IMR-90 (cell line): ENCODE results near the gene RCHY1. TPM values are rescaled to one million over a fixed set of nuclear protein-coding genes. Genes with fewer than 3 reads are reported as not detected.

ENCODE experiments used
- ATAC-seq: fragments of 200-7000 bp; cut with Tn5 transposase; 2 replicates; pipeline ENCODE4 v1.9.1; 2020; ENCODE audit warnings: low read depth, mild to moderate bottlenecking, moderate library complexity
- BruUV-seq: library from RNA; stranded (reverse); fragments of 400-500 nt; replicated peaks from 2 replicates; lab custom pipeline; 2021; lab: Mats Ljungman, UMichigan
- CTCF ChIA-PET: fragments of 300-600 bp; formaldehyde crosslinking; extraction: SDS; loops from one replicate; lab custom pipeline; 2021; ENCODE audit warnings: antibody characterized with exemption; lab: Yijun Ruan, JAX
- POLR2A ChIA-PET: fragments of 300-600 bp; sonication (Branson Sonifier 250); formaldehyde crosslinking; loops from one replicate; lab custom pipeline; 2022; ENCODE audit warnings: antibody characterized with exemption; ENCODE audit not compliant: unreplicated experiment; lab: Charles Lee
- DNase-seq: peaks from one replicate; pipeline ENCODE4 v3.0.0; 2013
- H2AFZ ChIP-seq: replicated peaks from 2 replicates; pipeline ENCODE3; 2013; ENCODE audit warnings: low read length, mild to moderate bottlenecking; ENCODE audit not compliant: poor library complexity
- H2AK5ac ChIP-seq: 2 replicates; pipeline ENCODE4 v1.6.1; 2013; ENCODE audit warnings: low read depth, low read length, inconsistent platforms
- H2AK9ac ChIP-seq: replicated peaks from 2 replicates; pipeline ENCODE3; 2013; ENCODE audit warnings: mild to moderate bottlenecking, low read depth, low read length, moderate library complexity; ENCODE audit not compliant: poor library complexity
- H2BK120ac ChIP-seq: 2 replicates; pipeline ENCODE4 v1.6.1; 2013; ENCODE audit warnings: low read depth, low read length, inconsistent platforms
- H2BK15ac ChIP-seq: 3 replicates; pipeline ENCODE4 v1.6.1; 2013; ENCODE audit warnings: low read depth, low read length, inconsistent platforms
- H2BK20ac ChIP-seq: 2 replicates; pipeline ENCODE4 v1.6.1; 2013; ENCODE audit warnings: low read depth, mild to moderate bottlenecking, inconsistent platforms, low read length, moderate library complexity
- H2BK5ac ChIP-seq: 2 replicates; pipeline ENCODE4 v1.6.1; 2013; ENCODE audit warnings: mild to moderate bottlenecking, low read depth, low read length, inconsistent platforms; ENCODE audit not compliant: poor library complexity, severe bottlenecking
- H3K14ac ChIP-seq: replicated peaks from 2 replicates; pipeline ENCODE4 v1.6.1; 2013; ENCODE audit warnings: low read depth, low read length, inconsistent platforms
- H3K18ac ChIP-seq: 2 replicates; pipeline ENCODE4 v1.6.1; 2013; ENCODE audit warnings: low read depth, low read length, control low read depth
- H3K23ac ChIP-seq: 2 replicates; pipeline ENCODE4 v1.6.1; 2013; ENCODE audit warnings: low read depth, low read length, inconsistent platforms
- H3K27ac ChIP-seq: 2 replicates; pipeline ENCODE4 v1.5.1; 2013; ENCODE audit warnings: mild to moderate bottlenecking, control low read depth, low read length; ENCODE audit not compliant: insufficient read depth
- H3K27me3 ChIP-seq: 2 replicates; pipeline ENCODE4 v1.6.1; 2013; ENCODE audit warnings: low read length; ENCODE audit not compliant: control insufficient read depth, insufficient read depth
- H3K36me3 ChIP-seq: 2 replicates; pipeline ENCODE4 v1.6.1; 2013; ENCODE audit warnings: low read length, mixed read lengths; ENCODE audit not compliant: control insufficient read depth, insufficient read depth
- H3K4ac ChIP-seq: 2 replicates; pipeline ENCODE4 v1.6.1; 2013; ENCODE audit warnings: low read depth, low read length, inconsistent platforms
- H3K4me1 ChIP-seq: 2 replicates; pipeline ENCODE4 v1.6.1; 2013; ENCODE audit warnings: low read length, mixed read lengths; ENCODE audit not compliant: control insufficient read depth, insufficient read depth
- H3K4me2 ChIP-seq: 2 replicates; pipeline ENCODE4 v1.6.1; 2013; ENCODE audit warnings: low read depth, mild to moderate bottlenecking, control low read depth, low read length, moderate library complexity
- H3K4me3 ChIP-seq: 2 replicates; pipeline ENCODE4 v1.5.1; 2013; ENCODE audit warnings: low read depth, mild to moderate bottlenecking, control low read depth, low read length, moderate library complexity; ENCODE audit not compliant: insufficient read depth
- H3K56ac ChIP-seq: 2 replicates; pipeline ENCODE4 v1.6.1; 2013; ENCODE audit warnings: low read length, inconsistent platforms; ENCODE audit not compliant: insufficient read depth; ENCODE audit errors: extremely low read depth
- H3K79me1 ChIP-seq, 2 experiments: 2 replicates each; pipeline ENCODE4 v1.6.1; 2013; ENCODE audit warnings: low read length in 2 of 2, inconsistent platforms in 1 of 2, low read depth in 1 of 2
- H3K9ac ChIP-seq: 2 replicates; pipeline ENCODE4 v1.6.1; 2013; ENCODE audit warnings: low read depth, low read length, control low read depth
- H3K9me1 ChIP-seq: 2 replicates; pipeline ENCODE4 v1.6.1; 2013; ENCODE audit warnings: low read length, inconsistent platforms; ENCODE audit not compliant: insufficient read depth
- H3K9me3 ChIP-seq: 2 replicates; pipeline ENCODE4 v1.6.1; 2013; ENCODE audit warnings: low read length; ENCODE audit not compliant: control insufficient read depth, insufficient read depth
- H4K20me1 ChIP-seq: 2 replicates; pipeline ENCODE4 v1.6.1; 2013; ENCODE audit warnings: low read length, inconsistent platforms; ENCODE audit not compliant: insufficient read depth
- H4K5ac ChIP-seq: 2 replicates; pipeline ENCODE4 v1.6.1; 2013; ENCODE audit warnings: mild to moderate bottlenecking, low read depth, low read length, control low read depth
- H4K8ac ChIP-seq, 2 experiments: 2 replicates each; pipeline ENCODE4 v1.6.1; 2013; ENCODE audit warnings: low read depth in 2 of 2, low read length in 2 of 2, control low read depth in 1 of 2, inconsistent platforms in 1 of 2
- H4K91ac ChIP-seq: 2 replicates; pipeline ENCODE4 v1.6.1; 2013; ENCODE audit warnings: low read depth, low read length, inconsistent platforms; ENCODE audit not compliant: insufficient read depth
- BHLHE40 ChIP-seq: fragments of 150-350 bp; IDR thresholded peaks from 2 replicates; pipeline ENCODE4 v1.6.1; 2016; ENCODE audit warnings: mild to moderate bottlenecking, low read depth, low read length
- CEBPB ChIP-seq: IDR thresholded peaks from 2 replicates; pipeline ENCODE4 v1.6.1; 2012; ENCODE audit warnings: low read depth, low read length, improper control_type of control experiment
- CHD1 ChIP-seq: IDR thresholded peaks from 2 replicates; pipeline ENCODE4 v1.6.1; 2012; ENCODE audit warnings: low read depth, low read length, improper control_type of control experiment
- CTCF ChIP-seq: conservative IDR thresholded peaks from 2 replicates; pipeline ENCODE4 v1.5.1; 2012; ENCODE audit warnings: mild to moderate bottlenecking, low read depth, low read length, improper control_type of control experiment
- ELK1 ChIP-seq: fragments of 150-350 bp; IDR thresholded peaks from 2 replicates; pipeline ENCODE4 v1.6.1; 2016; ENCODE audit warnings: low read depth, mild to moderate bottlenecking, low read length, moderate library complexity, borderline replicate concordance
- FOS ChIP-seq: fragments of 150-350 bp; IDR thresholded peaks from 2 replicates; pipeline ENCODE4 v1.6.1; 2016; ENCODE audit warnings: low read depth, low read length
- MAFK ChIP-seq: IDR thresholded peaks from 2 replicates; pipeline ENCODE4 v1.6.1; 2012; ENCODE audit warnings: low read depth, low read length, improper control_type of control experiment
- MAZ ChIP-seq: IDR thresholded peaks from 2 replicates; pipeline ENCODE4 v1.6.1; 2012; ENCODE audit warnings: low read depth, mild to moderate bottlenecking, low read length, improper control_type of control experiment, moderate library complexity, borderline replicate concordance
- MXI1 ChIP-seq: IDR thresholded peaks from 2 replicates; pipeline ENCODE4 v1.6.1; 2012; ENCODE audit warnings: low read depth, mild to moderate bottlenecking, low read length, moderate library complexity, borderline replicate concordance
- NFE2L2 ChIP-seq: fragments of 150-350 bp; IDR thresholded peaks from 2 replicates; pipeline ENCODE4 v1.6.1; 2016; ENCODE audit warnings: low read depth, mild to moderate bottlenecking, low read length
- POLR2A ChIP-seq: IDR thresholded peaks from 2 replicates; pipeline ENCODE4 v1.6.1; 2012; ENCODE audit warnings: mild to moderate bottlenecking, low read depth, low read length
- RAD21 ChIP-seq: IDR thresholded peaks from 2 replicates; pipeline ENCODE4 v1.6.1; 2012; ENCODE audit warnings: low read length, improper control_type of control experiment
- RCOR1 ChIP-seq: IDR thresholded peaks from 2 replicates; pipeline ENCODE4 v1.6.1; 2012; ENCODE audit warnings: mild to moderate bottlenecking, low read length, improper control_type of control experiment; ENCODE audit not compliant: insufficient replicate concordance
- RFX5 ChIP-seq: IDR thresholded peaks from 2 replicates; pipeline ENCODE4 v1.8.0; 2012; ENCODE audit warnings: low read depth, mild to moderate bottlenecking, low read length, moderate library complexity
- SMC3 ChIP-seq: fragments of 150-350 bp; IDR thresholded peaks from 2 replicates; pipeline ENCODE4 v1.6.1; 2016; ENCODE audit warnings: low read depth, mild to moderate bottlenecking, antibody characterized with exemption, low read length, moderate library complexity
- USF2 ChIP-seq: fragments of 150-350 bp; IDR thresholded peaks from 2 replicates; pipeline ENCODE4 v1.6.1; 2017; ENCODE audit warnings: mild to moderate bottlenecking, antibody characterized with exemption, low read length, low read depth
- WGBS, 2 experiments: methylation state at CpG; one replicate each; pipeline versions ENCODE4 v1.1.5 to v1.1.7; 2013; ENCODE audit warnings: missing lambda C conversion rate in 2 of 2; ENCODE audit not compliant: insufficient read length in 1 of 2; ENCODE audit errors: extremely low coverage in 2 of 2; 5-methylcytosine and 5-hydroxymethylcytosine counted together
- dilution Hi-C: fragments of 300-500 bp; cut with HindIII; formaldehyde crosslinking; loops from one replicate; pipeline ENCODE4 v1.14.3; 2018; ENCODE audit warnings: low sequenced_read_pairs; ENCODE audit not compliant: unreplicated experiment
- in situ Hi-C: fragments of 300-500 bp; cut with MboI; formaldehyde crosslinking; loops from 3 replicates; pipeline ENCODE4 v1.14.3; 2019; ENCODE audit warnings: low sequenced_read_pairs, inconsistent platforms, mixed read lengths
- intact Hi-C: fragments of 100-400 bp; cut with micrococcal nuclease; formaldehyde crosslinking; loops from 2 replicates; pipeline ENCODE4 v1.10.0; 2022
- polyA plus RNA-seq, 3 experiments: library from polyadenylated mRNA; depleted of rRNA; stranded (reverse); fragments of >200 nt; gene quantifications; 2 replicates each; pipeline ENCODE4 v1.2.3, GENCODE V29; 2012; ENCODE audit warnings: low replicate concordance in 1 of 3
- total RNA-seq: library from RNA; depleted of rRNA; stranded (reverse); fragments of >200 nt; gene quantifications from 2 replicates; pipeline ENCODE4 v1.2.3, GENCODE V29; 2012

RCHY1 gene
- total and polyA plus RNA-seq, 2 of the 4 experiments (the other 2 are of a cell fraction) = 20.1 to 22.4 TPM

GRCh38 chr4:75434105-75434504 lies 80.1 kb downstream of the RCHY1 start:
- H4K91ac ChIP-seq = no peak overlapping the region
- no peak overlapping the region for H3K4ac ChIP-seq
- POLR2A ChIA-PET = no interaction called here
- H4K5ac ChIP-seq = no peak overlapping the region
- no peaks in the 10 kb centered on the region for H3K9me1 ChIP-seq
- CTCF ChIA-PET = no interaction called here
- H2BK5ac ChIP-seq = no peak overlapping the region
- no peaks in the 10 kb centered on the region for H3K79me1 ChIP-seq
- no peak overlapping the region for H4K8ac ChIP-seq
- no peak overlapping the region for H2AFZ ChIP-seq
- intact Hi-C loops = no loop called here
- no peak overlapping the region for H2BK15ac ChIP-seq
- no peak overlapping the region for H3K9ac ChIP-seq
- no peak overlapping the region for H3K56ac ChIP-seq
- no peak for DNase-seq
- no peaks in the 10 kb centered on the region for H4K20me1 ChIP-seq
- in situ Hi-C loops = no loop called here
- no peak overlapping the region for H2AK9ac ChIP-seq
- H3K23ac ChIP-seq = no peak overlapping the region
- H3K36me3 ChIP-seq = no peaks in the 10 kb centered on the region
- BruUV-seq = no TSS peak
- no CpG with 5 or more reads among the region's 2 CpGs for WGBS, 2 experiments
- H2BK120ac ChIP-seq = no peak overlapping the region
- no peak overlapping the region for H3K14ac ChIP-seq
- H3K9me3 ChIP-seq = no peaks in the 10 kb centered on the region
- no peaks in the 10 kb centered on the region for H3K4me1 ChIP-seq
- no peak overlapping the region for H2BK20ac ChIP-seq
- no peak overlapping the region for H3K27ac ChIP-seq
- dilution Hi-C loops = no loop called here
- H3K27me3 ChIP-seq = no peaks in the 10 kb centered on the region; the same call in none of the 2 replicates
- ATAC-seq = no peak
- TF ChIP-seq POLR2A (no peak), RFX5 (no peak), CEBPB (no peak), CHD1 (no peak), MAZ (no peak), ELK1 (no peak), RCOR1 (no peak), RAD21 (no peak), SMC3 (no peak), MAFK (no peak), FOS (no peak), CTCF (no peak), NFE2L2 (no peak), BHLHE40 (no peak), MXI1 (no peak), USF2 (no peak)
- no peak overlapping the region for H2AK5ac ChIP-seq
- no peak overlapping the region for H3K18ac ChIP-seq
- H3K4me2 ChIP-seq = no peak overlapping the region
- no peak overlapping the region for H3K4me3 ChIP-seq
